Measurements from ENCODE around the gene ATRNL1.

The ATRNL1 gene

GRCh38 chr10:115093286-115093775 is at the start of gene ATRNL1:
Gene ATRNL1, plus strand, starts transcription at chr10:115093365. Its CDS starts 386 bp downstream, at chr10:115093751.
- peak; percentile 26 for DNase-seq (ENCODE audit: low spot score)

DNA sequence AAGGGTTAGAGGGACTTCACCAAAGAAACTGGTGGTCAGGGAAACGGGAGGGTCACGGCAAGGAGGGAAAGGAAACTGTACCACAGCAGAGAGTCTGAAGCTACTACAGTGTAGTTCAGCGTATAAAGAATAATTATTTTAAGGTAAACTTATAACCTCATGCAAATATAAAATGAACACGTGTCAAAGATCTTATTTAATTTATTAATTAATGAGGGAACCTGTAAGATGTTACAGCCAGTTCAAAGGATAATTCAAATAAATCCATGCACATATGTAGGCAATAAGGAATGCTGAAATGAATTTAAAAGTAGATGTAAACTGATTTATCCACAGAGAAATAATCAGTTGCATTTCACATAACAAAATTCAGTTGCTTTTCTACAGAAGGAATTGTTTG is 49.4 kb upstream of the ATRNL1 start:
- DNase-seq (ENCODE audit: low spot score), result no peak

- DNase-seq (ENCODE audit: low spot score), result no peak
Observed at GRCh38 chr10:115044891-115045290, 48.3 kb upstream of the ATRNL1 start.

- no peak for DNase-seq (ENCODE audit: low spot score)
Observed at GRCh38 chr10:115045499-115045898, 47.7 kb upstream of the ATRNL1 start.

- DNase-seq (ENCODE audit: low spot score), result no peak
Observed at GRCh38 chr10:115046686-115047236, 46.4 kb upstream of the ATRNL1 start.

DNA sequence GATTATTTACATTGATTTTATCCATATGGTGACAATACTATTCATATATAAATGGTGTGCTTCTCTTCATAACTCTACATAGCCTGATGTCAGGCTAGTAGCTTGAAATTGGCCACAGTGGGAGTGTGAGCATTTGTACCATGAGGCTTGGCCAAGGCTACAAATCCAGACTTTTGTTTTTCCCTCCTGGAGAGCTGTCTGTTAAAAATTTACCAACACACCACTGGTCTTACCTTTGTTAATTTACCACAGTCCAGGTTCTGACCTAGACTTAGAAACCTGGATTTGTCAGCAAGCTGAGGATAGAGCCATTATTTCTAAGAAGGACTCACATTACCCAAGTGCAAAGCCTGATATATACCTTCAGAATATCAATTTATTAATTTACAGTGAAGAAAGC is 45.5 kb upstream of the ATRNL1 start:
- DNase-seq (ENCODE audit: low spot score), result no peak

DNA sequence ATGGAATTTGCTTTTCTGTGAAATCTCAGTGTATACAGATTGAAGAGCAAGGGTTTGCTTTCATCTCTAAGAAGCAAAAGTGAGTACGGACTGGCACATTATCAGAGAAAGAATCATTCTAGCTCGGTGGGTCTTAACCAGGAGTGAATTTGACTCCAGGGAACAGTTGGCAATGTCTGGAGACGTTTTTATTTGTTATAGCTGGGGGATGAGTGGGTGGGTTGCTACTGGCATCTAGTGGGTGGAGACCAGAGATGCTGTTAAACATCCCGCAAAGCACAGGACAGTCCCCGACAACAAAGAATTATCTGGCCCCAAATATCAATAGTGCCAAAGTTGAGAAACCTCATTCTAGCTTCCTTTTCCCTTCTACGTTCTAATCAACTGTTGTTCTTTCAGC is 43.8 kb upstream of the ATRNL1 start:
- DNase-seq (ENCODE audit: low spot score), result no peak

DNA sequence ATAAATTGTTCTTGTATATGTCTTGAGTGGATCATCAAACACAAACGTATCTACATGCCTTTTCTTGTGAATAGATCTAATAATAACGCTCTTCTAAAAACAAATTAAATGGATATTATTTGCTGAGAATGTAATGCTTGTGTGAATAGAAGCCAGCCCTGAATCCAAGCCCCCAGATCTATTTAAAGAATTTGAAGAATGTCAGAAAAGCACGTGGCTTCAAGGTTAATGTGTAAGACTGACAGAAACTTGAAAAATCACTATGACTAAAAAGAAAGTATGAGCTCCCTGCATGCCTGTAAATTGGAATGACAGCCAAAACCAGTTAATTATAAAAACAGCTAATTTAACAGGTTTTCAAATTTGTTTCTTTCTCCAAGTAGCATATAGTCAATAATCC is 43.2 kb upstream of the ATRNL1 start:
- DNase-seq (ENCODE audit: low spot score), result no peak

GRCh38 chr10:115050375-115051010 is 42.7 kb upstream of the ATRNL1 start:
- no peak for DNase-seq (ENCODE audit: low spot score)

DNA sequence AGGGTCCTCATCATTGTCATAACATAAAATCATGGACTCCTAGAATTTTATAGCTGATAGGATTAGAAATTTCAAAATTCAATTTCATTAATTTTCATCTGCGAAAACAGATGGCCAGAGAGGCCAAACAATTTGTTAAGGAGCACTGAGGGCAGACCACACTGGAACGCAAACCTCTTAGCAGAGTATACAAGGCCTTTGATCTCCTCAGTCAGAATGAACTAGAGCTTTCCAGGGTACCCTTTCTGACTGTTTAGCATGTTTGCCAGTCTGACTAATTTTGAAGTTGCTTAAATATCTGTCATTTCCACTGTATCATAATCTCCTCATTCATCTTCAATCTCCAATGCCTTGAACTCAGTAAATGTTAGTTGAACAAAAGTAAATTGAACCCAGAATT is 41.9 kb upstream of the ATRNL1 start:
- DNase-seq (ENCODE audit: low spot score), result no peak

DNA sequence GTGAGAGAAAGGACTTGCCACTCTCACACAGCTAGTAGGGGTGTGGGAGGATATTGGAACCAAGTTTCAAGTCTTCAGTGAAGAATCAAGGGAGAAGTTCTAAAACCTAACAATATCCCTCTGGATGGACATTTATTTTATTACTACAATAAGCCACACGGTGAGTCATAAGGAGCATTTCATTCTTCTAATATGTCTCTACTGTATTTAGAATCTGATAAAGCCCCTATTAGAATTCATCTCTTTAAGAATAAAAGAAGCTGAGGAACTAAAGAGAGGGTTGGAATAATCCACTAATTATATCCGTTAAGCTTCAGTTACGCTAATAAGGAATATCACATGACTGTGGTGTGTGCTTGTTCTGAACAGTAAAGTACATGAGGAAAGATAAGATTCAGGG is 40.9 kb upstream of the ATRNL1 start:
- DNase-seq (ENCODE audit: low spot score), result no peak

DNA sequence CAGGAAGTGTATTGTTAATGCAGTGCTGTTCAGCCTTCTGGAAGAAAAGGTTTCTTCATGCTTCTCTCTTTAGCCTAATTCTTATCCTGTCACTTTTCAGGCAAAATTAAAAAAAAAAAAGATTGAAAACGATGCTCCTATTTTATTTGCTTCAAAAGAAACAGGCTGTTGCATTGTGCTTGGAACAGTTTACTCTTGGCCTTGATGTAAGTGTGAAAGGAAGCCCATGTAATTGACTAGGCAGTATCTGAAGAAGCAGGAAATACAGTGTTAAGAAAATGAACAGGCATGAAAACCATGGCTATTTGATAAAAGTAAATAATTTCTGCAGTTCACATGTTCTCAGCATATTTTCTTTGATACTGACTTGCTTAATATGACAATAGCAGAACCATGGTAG is 40.4 kb upstream of the ATRNL1 start:
- DNase-seq (ENCODE audit: low spot score), result no peak

DNA sequence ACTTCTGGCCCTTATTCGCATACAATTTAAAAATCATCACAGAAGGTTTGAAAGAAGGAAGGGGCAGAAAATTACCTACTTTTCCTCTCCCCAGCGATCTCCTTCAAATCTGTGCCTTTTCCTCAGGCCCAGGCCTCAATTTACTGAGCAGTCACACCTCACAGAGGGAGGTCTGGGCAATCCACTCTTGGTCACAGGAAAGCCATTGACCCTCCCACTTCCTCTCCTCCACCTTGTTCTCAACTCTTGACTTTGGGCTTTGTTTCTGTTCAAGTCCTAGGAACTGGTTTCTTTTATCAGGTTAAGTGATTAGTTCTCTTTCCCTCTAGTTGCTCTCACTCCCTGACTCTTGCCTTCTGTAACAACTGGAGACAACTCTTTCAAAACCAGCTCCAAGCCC is 37.0 kb upstream of the ATRNL1 start:
- no peak for DNase-seq (ENCODE audit: low spot score)

GRCh38 chr10:115059301-115059898 is 33.8 kb upstream of the ATRNL1 start:
- DNase-seq (ENCODE audit: low spot score), result no peak

DNA sequence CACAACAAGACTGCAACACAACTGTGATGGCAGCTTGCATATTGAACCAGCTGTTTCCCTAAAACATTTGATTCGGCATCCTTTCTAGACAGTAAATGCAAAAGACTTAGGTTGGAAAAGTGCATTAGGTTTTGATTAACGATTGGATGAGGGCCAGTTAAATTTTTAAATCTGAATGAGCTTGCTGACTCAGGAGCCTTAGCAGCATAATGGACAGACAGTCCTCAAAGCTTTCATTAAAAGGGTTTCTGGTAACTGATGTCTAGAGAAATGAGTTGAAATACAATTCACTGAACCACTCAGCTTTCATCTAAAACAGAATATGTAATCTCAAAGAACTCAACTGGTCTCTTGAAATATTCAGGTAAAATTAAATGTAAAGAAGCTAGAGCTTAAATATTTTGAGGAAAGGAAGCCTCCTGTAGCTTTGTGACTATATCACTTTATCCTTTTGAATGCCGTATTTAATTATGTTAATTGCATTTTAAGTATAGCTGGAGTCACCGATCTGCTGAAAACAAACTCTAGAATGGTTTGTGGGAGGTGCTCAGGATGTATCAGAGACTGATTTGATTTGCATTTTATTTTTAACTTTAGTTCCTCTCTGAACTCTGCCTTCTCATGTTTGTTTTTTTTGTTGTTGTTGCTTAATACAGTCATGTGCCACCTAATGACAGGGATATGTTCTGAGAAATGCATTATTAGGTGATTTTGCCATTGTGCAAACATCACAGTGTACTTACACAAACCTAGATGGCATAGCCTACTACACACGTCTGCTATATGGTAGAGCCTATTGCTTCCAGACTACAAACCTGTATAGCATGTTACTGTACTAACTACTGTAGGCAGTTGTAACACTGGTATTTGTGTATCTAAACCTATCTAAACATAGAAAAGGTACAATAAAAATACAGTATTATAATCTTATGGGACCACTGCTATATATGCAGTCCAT is 29.2 kb upstream of the ATRNL1 start:
- DNase-seq (ENCODE audit: low spot score), result no peak

DNA sequence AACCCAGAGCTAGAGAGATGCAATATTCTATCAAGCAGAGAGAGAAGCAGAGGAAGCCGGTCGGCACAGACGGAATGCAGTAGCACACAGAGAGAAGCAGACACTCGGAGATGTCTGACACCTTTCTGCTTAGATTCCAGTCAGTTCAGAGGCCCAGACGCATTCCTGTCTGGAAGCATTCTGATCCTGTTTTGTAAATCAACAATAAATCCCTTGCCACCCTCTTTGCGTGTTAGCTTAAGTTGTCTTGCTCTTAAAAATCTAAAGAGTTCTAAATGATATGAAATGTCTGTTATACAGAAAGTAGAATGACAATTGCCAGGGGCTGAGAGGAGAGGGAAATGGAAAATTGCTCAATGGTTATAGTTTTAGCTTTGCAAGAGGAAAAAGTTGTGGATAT is 27.4 kb upstream of the ATRNL1 start:
- DNase-seq (ENCODE audit: low spot score), result no peak

DNA sequence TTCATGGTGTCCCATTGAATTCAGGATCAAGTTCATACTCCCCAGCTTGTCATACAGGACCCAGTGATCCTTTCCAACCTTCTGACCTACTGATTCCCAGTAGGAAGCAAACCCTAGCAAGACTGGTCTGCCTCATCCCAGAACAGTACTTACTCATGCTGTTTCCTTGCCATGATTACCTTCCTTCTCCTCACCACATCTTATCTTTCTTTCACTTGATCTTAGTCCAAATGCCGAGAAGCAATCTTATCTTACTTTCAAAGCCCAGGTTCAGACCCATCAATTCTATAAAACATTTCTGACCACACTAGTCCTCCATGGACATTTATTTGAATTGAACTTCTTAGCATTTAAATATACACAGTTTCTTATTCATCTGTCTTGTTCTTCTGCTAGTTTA is 26.6 kb upstream of the ATRNL1 start:
- DNase-seq (ENCODE audit: low spot score), result no peak

- no peak for DNase-seq (ENCODE audit: low spot score)
Observed at GRCh38 chr10:115073796-115074195, 19.4 kb upstream of the ATRNL1 start.

- DNase-seq (ENCODE audit: low spot score), result peak; percentile 31
Observed at GRCh38 chr10:115082506-115082905, 10.7 kb upstream of the ATRNL1 start.

DNA sequence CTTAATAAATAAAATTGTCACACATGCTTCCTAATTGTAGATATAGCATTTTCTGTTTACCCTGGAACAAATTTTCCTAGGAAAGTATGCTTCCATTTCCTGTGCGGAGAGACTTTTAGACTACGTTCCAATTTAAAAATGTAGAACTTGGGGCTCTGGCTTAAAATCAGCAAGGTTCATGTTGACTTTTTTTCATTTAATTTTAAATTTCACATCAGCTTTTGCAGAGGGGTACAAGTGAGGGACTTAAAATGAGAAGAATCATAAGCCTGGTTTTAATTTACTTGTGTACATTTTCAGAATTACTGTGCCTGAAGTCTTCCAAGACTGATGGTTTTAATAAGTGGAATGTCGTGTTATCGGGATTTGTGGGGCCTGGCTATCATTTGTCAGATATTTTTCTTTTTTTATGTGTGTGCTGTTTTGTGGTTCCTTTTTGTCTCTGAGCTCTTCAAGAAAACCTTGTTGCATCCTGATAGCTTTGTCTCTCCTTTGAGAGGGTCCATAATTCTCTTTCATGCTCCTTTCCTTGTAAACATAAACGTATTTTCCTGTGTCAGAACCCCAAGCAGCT is 8.8 kb upstream of the ATRNL1 start:
- no peak for DNase-seq (ENCODE audit: low spot score)

DNA sequence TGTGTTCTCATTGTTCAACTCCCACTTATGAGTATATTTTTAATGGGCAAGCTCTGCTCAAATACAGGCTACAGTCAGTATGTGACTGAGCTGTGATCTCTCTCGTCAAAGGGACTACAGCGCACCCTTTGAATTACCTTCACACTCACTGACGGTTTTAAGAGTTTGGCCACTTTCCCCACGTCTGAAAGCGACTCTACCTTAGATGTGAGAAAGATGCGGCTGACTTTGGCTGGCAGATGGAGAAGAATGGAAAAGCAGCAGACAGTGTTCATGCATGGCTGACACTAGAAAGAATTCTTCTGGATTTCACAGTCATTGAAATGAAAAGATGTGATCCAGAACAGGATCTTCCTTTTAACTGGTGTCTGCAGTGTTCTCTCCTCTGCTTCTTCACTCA is 2.0 kb upstream of the ATRNL1 start:
- DNase-seq (ENCODE audit: low spot score), result no peak

DNA sequence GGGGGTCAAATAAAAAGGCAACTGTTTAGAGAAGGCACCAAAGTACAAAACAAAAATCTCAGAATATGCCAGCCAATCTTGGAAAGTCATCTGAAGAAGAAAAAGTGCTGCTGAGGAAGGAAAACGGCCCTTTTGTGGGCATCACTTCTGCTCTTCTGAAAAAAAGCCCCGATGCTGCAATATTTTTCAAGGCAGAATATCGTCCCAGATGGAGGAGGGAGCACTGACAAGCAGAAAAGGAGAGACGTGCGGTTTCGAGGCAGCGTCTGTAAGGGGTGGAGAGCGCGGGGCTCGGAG is 959 bp upstream of the ATRNL1 start:
- no peak for DNase-seq (ENCODE audit: low spot score)
